OCI-LY7 (cell line): ENCODE data around the gene MAP3K3. TPM values are rescaled to one million over a fixed set of nuclear protein-coding genes. Genes with fewer than 3 reads are reported as not detected.

Source experiments
- BruUV-seq: library from RNA; stranded (reverse); fragments of 400-500 nt; replicated peaks from 2 replicates; lab custom pipeline; 2021; lab: Mats Ljungman, UMichigan
- CTCF ChIA-PET: fragments of 300-600 bp; sonication (Branson Sonifier 250); formaldehyde crosslinking; loops from one replicate; lab custom pipeline; 2022; ENCODE audit warnings: antibody characterized with exemption; ENCODE audit not compliant: unreplicated experiment; lab: Charles Lee
- POLR2A ChIA-PET: fragments of 300-600 bp; sonication (Branson Sonifier 250); formaldehyde crosslinking; loops from one replicate; lab custom pipeline; 2022; ENCODE audit warnings: antibody characterized with exemption; lab: Charles Lee
- DNase-seq: peaks from one replicate; pipeline ENCODE4 v3.0.0-alpha.2; 2015; ENCODE audit warnings: low spot score
- H2AFZ ChIP-seq: fragments of 200-600 bp; sonication (generic), shearing (Covaris generic); 2 replicates; pipeline ENCODE4 v1.6.1; 2014; ENCODE audit warnings: mild to moderate bottlenecking, antibody characterized with exemption, low read length, moderate library complexity
- H3K27ac ChIP-seq: fragments of 200-600 bp; sonication (generic); 2 replicates; pipeline ENCODE4 v1.5.1; 2014; ENCODE audit warnings: mixed run types, low read depth, mild to moderate bottlenecking, moderate library complexity, low read length, inconsistent platforms; ENCODE audit not compliant: poor library complexity, severe bottlenecking
- H3K36me3 ChIP-seq: fragments of 200-600 bp; sonication (generic); 2 replicates; pipeline ENCODE4 v1.6.1; 2014; ENCODE audit warnings: mild to moderate bottlenecking, antibody characterized with exemption, low read length, moderate library complexity, mixed read lengths; ENCODE audit not compliant: insufficient read depth
- H3K4me1 ChIP-seq: fragments of 200-600 bp; sonication (generic); 2 replicates; pipeline ENCODE4 v1.5.1; 2014; ENCODE audit warnings: mild to moderate bottlenecking, low read length; ENCODE audit not compliant: insufficient read depth, poor library complexity, severe bottlenecking
- H3K4me2 ChIP-seq: fragments of 200-600 bp; sonication (generic); 2 replicates; pipeline ENCODE4 v1.6.1; 2014; ENCODE audit warnings: mild to moderate bottlenecking, low read length
- H3K4me3 ChIP-seq: fragments of 200-600 bp; sonication (generic); 2 replicates; pipeline ENCODE4 v1.5.1; 2014; ENCODE audit warnings: mild to moderate bottlenecking, low read depth, low read length; ENCODE audit not compliant: poor library complexity, severe bottlenecking
- H3K79me2 ChIP-seq: fragments of 200-600 bp; sonication (generic); 2 replicates; pipeline ENCODE4 v1.6.1; 2016; ENCODE audit warnings: low read depth, mild to moderate bottlenecking, low read length, moderate library complexity, mixed read lengths; ENCODE audit not compliant: insufficient read depth
- H3K9me2 ChIP-seq: fragments of 200-600 bp; sonication (generic); 2 replicates; pipeline ENCODE4 v1.6.1; 2016; ENCODE audit warnings: mild to moderate bottlenecking, low read length, mixed read lengths; ENCODE audit not compliant: insufficient read depth
- H3K9me3 ChIP-seq: fragments of 200-600 bp; sonication (generic); 2 replicates; pipeline ENCODE4 v1.6.1; 2014; ENCODE audit warnings: mild to moderate bottlenecking, mixed run types, low read length, mixed read lengths
- H4K20me1 ChIP-seq: fragments of 200-600 bp; sonication (generic); 2 replicates; pipeline ENCODE4 v1.6.1; 2014; ENCODE audit warnings: mild to moderate bottlenecking, antibody characterized with exemption, low read length, moderate library complexity, mixed read lengths; ENCODE audit not compliant: insufficient read depth
- EZH2phosphoT487 ChIP-seq: fragments of 200-600 bp; sonication (generic); IDR thresholded peaks from 2 replicates; pipeline ENCODE4 v1.6.1; 2018; ENCODE audit warnings: low read depth, borderline replicate concordance, mild to moderate bottlenecking, mixed run types, antibody characterized with exemption, low read length, moderate library complexity, mixed read lengths
- intact Hi-C: fragments of 100-400 bp; cut with micrococcal nuclease; formaldehyde crosslinking; loops from one replicate; pipeline ENCODE4 v1.10.0; 2022; ENCODE audit not compliant: unreplicated experiment
- total RNA-seq, 2 experiments: library from RNA; depleted of rRNA in 1 of 2; stranded (reverse); fragments of >200 nt in 1 of 2; shearing (Covaris generic) in 1 of 2; gene quantifications; 2 replicates each; pipeline ENCODE4 v1.2.3, GENCODE V29; 2014 to 2022
- TF ChIP-seq, protein P1 (sequence below): fragments of 200-600 bp; sonication (generic); conservative IDR thresholded peaks from 2 replicates; pipeline ENCODE4 v1.5.1; 2014; ENCODE audit warnings: mild to moderate bottlenecking, antibody characterized with exemption, low read length, moderate library complexity, mixed read lengths

The MAP3K3 gene
- total RNA-seq, 2 experiments from 2014 or later, result 26.0 to 29.0 TPM

DNA sequence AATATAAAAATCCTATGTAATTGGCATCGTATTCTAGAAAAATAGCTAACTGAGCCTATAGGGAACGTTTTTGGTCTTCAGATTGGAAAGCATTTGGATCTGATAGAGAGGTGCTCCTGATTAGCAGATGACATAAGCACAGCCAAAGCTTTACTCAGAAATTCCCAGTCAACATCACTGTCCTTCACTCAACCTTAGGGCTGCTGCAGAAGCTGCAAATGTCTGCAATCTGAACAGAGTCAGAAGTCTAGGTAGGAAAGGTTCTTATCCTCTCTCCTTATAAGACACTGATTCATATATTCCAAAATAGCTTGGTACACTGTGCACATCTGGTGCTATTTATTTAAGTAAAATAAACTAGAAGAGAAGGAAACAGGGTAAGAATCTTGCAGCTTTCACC lies 100.2 kb downstream of the MAP3K3 start:
- no peaks in the 10 kb centered on the region for H3K9me2 ChIP-seq
- no peak for DNase-seq
- TSS peak; percentile 9 for BruUV-seq
- no peak overlapping the region for H2AFZ ChIP-seq
- H3K79me2 ChIP-seq, result no peaks in the 10 kb centered on the region
- H3K9me3 ChIP-seq, result no peaks in the 10 kb centered on the region
- no peak overlapping the region for H3K4me3 ChIP-seq
- intact Hi-C loops, result no loop called here
- CTCF ChIA-PET, result no interaction called here
- TF ChIP-seq, protein P1, sequence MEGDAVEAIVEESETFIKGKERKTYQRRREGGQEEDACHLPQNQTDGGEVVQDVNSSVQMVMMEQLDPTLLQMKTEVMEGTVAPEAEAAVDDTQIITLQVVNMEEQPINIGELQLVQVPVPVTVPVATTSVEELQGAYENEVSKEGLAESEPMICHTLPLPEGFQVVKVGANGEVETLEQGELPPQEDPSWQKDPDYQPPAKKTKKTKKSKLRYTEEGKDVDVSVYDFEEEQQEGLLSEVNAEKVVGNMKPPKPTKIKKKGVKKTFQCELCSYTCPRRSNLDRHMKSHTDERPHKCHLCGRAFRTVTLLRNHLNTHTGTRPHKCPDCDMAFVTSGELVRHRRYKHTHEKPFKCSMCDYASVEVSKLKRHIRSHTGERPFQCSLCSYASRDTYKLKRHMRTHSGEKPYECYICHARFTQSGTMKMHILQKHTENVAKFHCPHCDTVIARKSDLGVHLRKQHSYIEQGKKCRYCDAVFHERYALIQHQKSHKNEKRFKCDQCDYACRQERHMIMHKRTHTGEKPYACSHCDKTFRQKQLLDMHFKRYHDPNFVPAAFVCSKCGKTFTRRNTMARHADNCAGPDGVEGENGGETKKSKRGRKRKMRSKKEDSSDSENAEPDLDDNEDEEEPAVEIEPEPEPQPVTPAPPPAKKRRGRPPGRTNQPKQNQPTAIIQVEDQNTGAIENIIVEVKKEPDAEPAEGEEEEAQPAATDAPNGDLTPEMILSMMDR, result no peak
- no peak for TF ChIP-seq EZH2phosphoT487
- no peak overlapping the region for H3K27ac ChIP-seq
- peaks cover 42% of the 10 kb centered on the region for H3K36me3 ChIP-seq
- POLR2A ChIA-PET, result interaction anchor here (0.7 to 1.0 kb wide), 2 partner anchors 10 to 88 kb away, joined by 3 to 4 read pairs; no protein-coding TSS in a partner anchor
- no peaks in the 10 kb centered on the region for H4K20me1 ChIP-seq
- H3K4me2 ChIP-seq, result no peak overlapping the region
- H3K4me1 ChIP-seq, result no peaks in the 10 kb centered on the region

DNA sequence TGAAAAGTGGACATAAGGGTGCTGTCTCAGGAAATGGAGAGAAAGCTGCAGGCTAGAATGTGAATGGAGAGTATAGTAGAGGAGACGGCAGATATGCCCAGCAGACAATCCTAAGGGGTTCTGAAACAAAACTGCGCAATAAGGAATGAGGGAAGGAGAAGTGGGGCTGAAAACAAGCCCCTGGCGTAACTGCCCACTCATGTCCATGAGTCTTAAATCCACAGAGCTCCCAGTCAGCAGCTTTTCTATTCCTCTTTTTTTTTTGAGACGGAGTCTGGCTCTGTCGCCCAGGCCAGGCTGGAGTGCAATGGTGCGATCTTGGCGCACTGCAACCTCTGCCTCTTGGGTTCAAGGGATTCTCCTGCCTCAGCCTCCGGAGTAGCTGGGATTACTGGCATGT lies 113.5 kb downstream of the MAP3K3 start:
- Histone ChIP-seq H3K4me3 (no peak overlapping the region), H4K20me1 (no peaks in the 10 kb centered on the region; the same call in 1 of the 2 replicates), H3K4me1 (peaks cover 14% of the 10 kb centered on the region), H3K9me3 (no peaks in the 10 kb centered on the region), H2AFZ (no peak overlapping the region), H3K9me2 (no peaks in the 10 kb centered on the region), H3K4me2 (no peak overlapping the region), H3K36me3 (peaks cover 17% of the 10 kb centered on the region; the same call in 1 of the 2 replicates), H3K79me2 (peaks cover 22% of the 10 kb centered on the region), H3K27ac (no peak overlapping the region)
- intact Hi-C loops, result no loop called here
- no TSS peak for BruUV-seq
- POLR2A ChIA-PET, result interaction anchor here (0.7 to 1.1 kb wide), 2 partner anchors 17 to 38 kb away, joined by 3 to 5 read pairs; partner anchors contain the start of genes CCDC47 and DDX42
- DNase-seq, result no peak
- TF ChIP-seq EZH2phosphoT487, result no peak
- TF ChIP-seq, protein P1, result no peak
- CTCF ChIA-PET, result no interaction called here

DNA sequence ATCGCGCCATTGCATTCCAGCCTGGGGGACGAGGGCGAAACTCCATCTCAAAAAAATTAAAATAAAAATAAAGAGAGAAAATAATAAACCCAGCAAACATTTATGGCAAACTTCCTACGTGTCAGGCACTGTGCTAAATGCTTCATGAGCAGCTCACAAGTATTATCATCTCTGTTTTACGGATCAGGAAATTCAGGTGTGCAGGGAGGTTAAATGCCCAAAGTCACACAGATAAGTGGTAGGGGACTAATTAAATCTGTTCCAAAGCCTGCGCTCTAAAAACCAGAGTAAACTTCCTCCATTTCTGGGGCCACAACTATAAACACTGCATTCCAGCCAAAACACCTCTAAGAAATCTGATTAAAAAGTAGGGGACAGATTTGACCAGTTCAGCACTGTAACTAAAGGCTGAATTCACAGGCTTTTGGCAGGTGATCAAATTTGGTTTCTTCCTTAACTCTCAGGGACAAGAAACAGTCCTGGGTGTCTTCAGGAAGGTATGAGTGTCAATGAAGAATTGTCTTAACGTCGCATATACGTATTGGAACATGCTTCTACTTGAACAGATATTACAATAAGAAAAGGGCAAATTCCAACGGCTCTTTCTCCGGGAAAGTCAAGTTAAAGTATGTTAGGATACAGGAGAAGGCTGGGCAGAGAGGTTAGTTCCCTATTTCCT lies 118.4 kb downstream of the MAP3K3 start:
- TF ChIP-seq EZH2phosphoT487, result no peak
- TF ChIP-seq, protein P1, result no peak
- POLR2A ChIA-PET, result interaction anchor here (0.7 to 1.7 kb wide), 4 partner anchors 11 to 40 kb away, joined by 3 to 8 read pairs (median 4); no protein-coding TSS in a partner anchor
- Histone ChIP-seq H3K4me3 (peak overlapping the region; percentile 98), H2AFZ (peak overlapping the region; percentile 70; the same call in 1 of the 2 replicates), H3K9me3 (no peaks in the 10 kb centered on the region), H3K79me2 (peaks cover 28% of the 10 kb centered on the region), H3K4me2 (peak overlapping the region; percentile 98), H3K36me3 (peaks cover 19% of the 10 kb centered on the region; the same call in 1 of the 2 replicates), H4K20me1 (0 out of 2 replicates have a peak, but pooled peaks cover under 1% of the 10 kb centered on the region), H3K4me1 (peaks cover 52% of the 10 kb centered on the region), H3K9me2 (no peaks in the 10 kb centered on the region), H3K27ac (peak overlapping the region; percentile 98)
- DNase-seq, result peak; percentile 31
- intact Hi-C loops, result loop anchor here (1.0 to 10.0 kb wide), 7 partner anchors 33 to 404 kb away; partner anchors contain the start of genes CCDC47, FTSJ3, MAP3K3 and PSMC5
- CTCF ChIA-PET, result no interaction called here
- BruUV-seq, result TSS peak; percentile 67
